ENCODE results near the gene NR1D2.
A peak's percentile ranks its signal among the peaks of the same experiment; 100 is the strongest.

Gene NR1D2

DNA sequence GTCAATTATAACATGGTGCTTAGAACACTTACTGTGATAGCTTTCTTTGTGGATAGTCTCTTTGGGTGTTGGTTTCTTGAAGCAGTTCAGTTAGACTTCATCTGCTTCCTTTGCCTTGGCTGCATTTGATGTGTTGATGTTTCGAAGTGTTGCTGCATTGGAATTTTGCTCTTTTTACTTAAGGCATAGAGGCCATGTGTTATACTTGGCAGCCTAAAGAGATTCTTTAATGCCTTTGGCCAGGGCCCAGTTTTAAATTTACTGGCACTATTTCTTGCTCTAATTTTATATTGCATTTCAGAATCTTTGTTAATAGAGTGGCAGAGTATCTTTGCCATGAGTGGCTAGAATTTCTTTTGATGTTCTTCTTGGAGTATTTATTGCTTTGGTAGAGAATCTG lies 21.2 kb downstream of the NR1D2 start:
- peak; percentile 89 for DNase-seq

- DNase-seq: peak; percentile 28
Observed at GRCh38 chr3:23968463-23969184, 23.5 kb downstream of the NR1D2 start.

GRCh38 chr3:23969393-23969792 lies 24.3 kb downstream of the NR1D2 start:
- no peak for DNase-seq

GRCh38 chr3:23971684-23972083 lies 26.6 kb downstream of the NR1D2 start:
- no peak for DNase-seq

GRCh38 chr3:23976555-23976954 lies 31.5 kb downstream of the NR1D2 start:
- no peak for DNase-seq

- DNase-seq: no peak
Observed at GRCh38 chr3:23979569-23979968, 34.5 kb downstream of the NR1D2 start.

- DNase-seq: no peak
Observed at GRCh38 chr3:23981136-23981535, 36.0 kb downstream of the NR1D2 start.

- DNase-seq: no peak
Observed at GRCh38 chr3:23981955-23982354, 36.9 kb downstream of the NR1D2 start.

DNA sequence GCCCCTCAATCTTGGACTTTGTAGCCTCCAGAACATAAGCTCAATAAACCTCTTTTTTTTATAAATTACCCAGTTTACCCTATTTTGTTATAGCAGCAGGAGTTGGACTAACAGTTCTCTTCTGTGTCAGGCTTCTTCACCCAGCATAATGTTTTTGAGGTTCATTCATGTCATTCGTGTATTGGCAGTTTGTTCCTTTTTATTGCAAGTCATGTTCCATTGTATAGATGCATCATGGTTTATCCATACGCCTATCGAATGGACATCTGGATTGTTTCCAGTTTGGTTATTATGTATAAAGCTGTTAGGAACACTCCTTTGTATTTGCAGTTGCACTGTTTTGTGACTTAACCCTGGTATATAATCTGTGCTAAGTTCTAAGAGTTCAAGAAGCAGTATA lies 39.8 kb downstream of the NR1D2 start:
- no peak for DNase-seq

DNA sequence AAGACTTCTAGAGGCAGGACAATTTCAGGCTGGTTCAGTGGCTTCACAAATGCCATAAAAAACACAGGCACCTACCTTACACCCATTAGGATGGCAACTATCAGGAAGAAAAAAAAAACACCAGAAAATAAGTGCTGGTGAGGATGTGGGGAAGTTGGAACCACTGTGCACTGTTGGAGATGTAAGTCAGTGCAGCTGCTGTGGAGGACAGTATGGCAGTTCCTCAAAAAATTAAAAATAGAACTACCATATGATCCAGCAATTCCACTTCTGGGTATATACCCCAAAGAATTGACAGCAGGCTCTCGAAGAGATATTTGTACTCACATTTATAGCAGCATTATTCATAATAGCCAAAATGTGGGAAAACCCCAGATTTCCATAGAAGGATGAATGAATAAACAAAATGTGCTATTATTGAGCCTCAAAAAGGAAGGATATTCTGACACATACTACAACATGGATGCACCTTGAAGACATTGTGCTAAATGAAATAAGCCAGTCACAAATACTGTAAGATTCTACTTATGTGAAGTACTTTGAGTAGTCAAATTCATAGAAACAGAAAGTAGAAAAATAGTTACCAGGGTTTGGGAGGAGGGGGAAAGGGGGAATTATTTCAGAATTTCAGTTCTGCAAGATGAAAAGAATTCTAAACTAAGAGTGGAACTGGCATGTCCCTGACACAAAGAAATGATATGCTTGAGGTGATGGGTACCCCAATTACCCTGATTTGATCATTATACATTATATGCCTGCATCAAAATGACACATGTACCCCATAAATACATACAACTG lies 40.9 kb downstream of the NR1D2 start:
- no peak for DNase-seq

GRCh38 chr3:23987356-23987755 lies 42.3 kb downstream of the NR1D2 start:
- DNase-seq: no peak

GRCh38 chr3:23991306-23991682 lies 46.2 kb downstream of the NR1D2 start:
- DNase-seq: no peak

DNA sequence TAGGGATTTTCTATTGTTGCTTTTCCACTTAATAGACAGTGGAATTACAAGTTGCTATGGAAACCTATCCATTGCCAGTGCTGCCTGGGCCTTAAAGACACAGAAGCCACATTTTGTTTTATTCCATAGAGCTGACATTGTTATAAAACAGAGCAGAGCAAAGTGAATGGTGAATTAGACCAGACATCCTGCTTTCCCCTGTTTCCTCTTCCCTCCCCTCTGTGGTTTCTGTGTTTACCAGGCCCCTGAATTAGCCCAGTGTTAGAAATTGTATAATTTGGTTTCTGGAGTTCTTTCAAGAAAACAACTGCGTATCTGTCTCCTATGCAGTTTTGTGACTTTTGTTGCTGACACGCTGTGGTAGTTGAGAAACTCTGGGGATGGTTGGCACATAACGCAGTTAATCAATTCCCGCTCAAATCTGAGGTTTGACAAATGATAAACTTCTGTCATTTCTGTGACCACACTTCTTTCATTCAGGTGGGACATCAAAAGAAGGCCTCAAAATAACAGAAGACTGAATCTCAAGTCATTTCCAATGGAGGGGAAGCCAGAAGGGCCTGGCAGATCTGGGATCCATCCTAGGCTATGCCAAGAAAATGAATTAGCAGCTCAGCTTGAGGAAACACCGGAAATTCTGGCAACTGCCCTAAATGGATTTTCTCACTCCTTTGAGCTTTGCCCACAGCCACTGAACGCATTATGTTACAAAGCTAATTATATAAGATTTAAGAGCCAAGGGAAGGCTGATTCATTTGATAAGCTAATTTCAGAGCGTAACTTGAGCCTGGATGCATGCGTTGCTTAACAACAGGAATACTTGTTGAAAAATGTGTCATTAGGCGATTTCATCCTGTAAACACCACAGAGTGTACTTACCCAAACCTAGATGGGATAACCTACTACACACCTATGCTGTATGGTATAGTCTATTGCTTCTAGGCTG lies 46.9 kb downstream of the NR1D2 start:
- DNase-seq: peak; percentile 64

DNA sequence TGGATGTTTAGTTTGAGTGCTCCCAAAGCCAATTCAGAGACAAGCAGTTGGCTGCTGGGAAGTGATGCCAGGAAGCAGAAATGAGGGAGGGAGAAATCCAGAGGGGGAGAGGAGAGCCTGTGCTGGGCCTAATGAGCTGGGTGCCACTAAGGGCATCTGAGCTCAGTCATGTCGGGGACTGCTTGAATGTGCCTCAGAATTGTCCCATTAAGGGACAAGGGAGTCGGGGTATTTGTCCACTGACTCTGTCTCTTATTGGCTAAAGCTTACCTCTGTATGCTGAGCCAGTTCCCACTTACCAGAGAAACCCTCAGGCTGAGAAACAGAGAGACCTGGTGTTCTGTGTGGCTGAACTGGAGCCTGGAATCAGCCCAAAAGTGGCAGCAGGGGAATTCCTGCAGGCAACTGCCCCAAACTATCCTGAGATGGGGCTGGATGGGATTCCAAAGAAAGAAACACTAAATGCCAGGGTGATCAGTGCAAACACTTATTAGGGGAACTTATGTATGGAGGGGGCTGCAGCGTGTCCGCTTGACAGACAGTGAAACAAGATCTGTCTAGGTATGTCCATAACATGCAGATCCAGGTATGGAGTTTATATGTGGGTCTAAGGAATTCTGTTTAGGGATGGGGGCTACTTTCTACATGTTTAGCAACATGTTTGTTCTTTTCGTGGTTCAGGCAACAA lies 48.6 kb downstream of the NR1D2 start:
- no peak for DNase-seq

- DNase-seq: peak; percentile 10
Observed at GRCh38 chr3:23994244-23994569, 49.1 kb downstream of the NR1D2 start.

DNA sequence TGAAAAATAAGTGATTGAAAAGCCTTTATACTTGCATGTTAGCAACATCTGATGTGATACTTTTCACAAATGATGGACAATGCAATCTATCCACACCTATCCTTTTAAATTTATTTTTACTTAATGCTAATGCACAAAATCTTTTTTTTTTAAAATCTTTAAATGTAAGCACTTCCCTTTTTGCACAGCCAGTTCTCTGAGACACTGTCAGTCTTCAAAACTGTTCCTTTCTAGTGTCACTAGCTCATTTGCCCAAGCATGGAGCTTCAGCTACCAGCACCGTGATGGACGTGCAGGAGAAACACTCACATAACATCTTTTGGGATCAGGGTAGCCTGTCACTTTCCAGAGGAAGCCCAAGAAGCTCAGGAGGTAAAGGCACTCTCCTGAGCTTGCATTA lies 50.1 kb downstream of the NR1D2 start:
- DNase-seq: no peak

DNA sequence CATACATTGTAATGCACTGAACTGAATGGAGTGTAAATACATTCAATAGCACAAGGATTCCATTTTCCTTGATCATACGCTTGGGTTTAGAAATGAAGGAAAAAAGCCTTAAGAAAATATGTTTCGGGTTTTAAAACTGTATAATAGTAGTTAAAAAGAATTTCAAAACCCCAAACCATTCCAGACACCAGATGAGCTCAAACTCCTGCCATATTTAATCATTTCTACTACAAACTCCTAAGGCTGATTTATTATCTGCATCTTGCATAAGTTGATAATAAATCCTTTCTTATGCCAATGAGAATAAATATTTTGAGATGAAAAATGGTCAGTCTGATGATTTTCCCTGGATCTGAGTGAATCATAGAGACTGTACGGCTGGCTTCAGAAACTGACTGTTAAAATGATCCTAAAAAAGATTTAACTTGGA lies 51.0 kb downstream of the NR1D2 start:
- DNase-seq: peak; percentile 94

DNA sequence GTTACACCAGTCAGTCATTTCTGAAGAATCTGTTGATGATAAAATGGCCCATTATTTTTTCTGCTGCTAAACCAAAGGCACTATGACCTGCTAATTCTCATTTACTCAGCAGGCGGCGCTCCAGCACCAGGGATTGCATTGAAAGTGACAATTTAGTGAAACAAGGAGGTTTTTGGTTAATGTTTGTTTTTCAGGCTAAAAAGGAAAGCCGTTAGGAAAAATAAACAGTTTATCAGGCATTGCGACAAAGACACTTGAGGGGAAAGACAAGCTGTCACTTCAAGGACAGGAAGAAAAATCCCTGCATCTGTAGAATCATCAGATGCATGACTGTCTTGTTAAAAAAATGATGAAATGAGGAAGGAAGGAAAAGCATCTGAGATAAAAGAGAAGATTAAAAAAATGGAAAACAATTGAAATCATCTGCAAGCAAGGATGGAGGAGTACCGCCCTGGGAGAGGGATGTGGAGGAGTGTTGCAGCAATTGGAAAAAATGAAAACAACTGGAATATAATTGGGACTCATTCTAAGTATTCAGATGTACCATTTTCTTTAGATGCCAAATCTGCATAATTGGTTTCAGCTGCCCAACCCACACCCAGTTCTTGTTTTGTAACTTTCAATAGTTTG lies 54.0 kb downstream of the NR1D2 start:
- DNase-seq: peak; percentile 62

DNA sequence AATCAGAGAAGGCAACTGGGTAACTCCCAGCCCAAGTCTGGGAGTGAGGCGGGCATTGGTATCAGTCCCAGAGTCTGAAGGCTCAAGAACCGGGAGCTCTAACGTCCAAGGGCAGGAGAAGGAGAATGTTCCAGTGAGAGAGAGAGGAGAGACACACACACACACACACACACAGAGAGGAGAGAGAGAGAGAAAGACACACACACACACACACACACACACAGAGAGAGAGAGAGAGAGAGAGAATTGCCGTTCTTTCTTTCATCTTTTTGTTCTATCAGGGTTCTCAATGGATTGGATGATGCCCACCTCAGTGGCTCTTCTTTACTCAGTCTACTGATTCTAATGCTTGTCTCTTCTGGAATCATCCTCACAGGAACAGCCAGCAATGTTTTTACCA lies 57.0 kb downstream of the NR1D2 start:
- DNase-seq: no peak

DNA sequence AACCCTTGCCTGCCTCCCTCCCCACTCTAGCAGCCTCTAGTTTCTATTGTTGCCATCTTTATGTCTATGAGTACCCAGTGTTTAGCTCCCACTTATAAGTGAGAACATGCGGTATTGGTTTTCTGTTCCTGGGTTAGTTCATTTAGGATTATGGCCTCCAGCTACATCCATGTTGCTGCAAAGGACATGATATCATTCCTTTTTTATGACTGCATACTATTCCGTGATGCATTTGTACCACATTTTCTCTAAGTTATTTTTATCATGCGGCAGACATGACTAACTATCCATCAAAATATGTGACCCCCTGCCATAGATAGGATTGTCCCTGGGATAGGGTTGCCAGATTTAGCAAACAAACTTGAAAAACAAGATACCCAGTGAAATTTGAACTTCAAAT lies 58.4 kb downstream of the NR1D2 start:
- no peak for DNase-seq

- no peak for DNase-seq
Observed at GRCh38 chr3:24004171-24004938, 59.3 kb downstream of the NR1D2 start.
